Vagina (tissue), 2 donors: Measurements from ENCODE around the gene DEFB116. TPM values are rescaled to one million over a fixed set of nuclear protein-coding genes. Genes with fewer than 3 reads are reported as not detected.

ENCODE experiments used
- DNase-seq, 2 donors: peaks; one replicate each; pipeline ENCODE4 v3.0.0-alpha.2; 2017; ENCODE audit errors: extremely low spot score in 2 of 2
- H3K27ac ChIP-seq: fragments of 200-600 bp; sonication (generic); one replicate; pipeline ENCODE4 v1.5.1; 2019
- H3K27me3 ChIP-seq: fragments of 200-600 bp; sonication (generic); one replicate; pipeline ENCODE4 v1.5.1; 2019
- H3K36me3 ChIP-seq, 2 donors: fragments of 200-600 bp; sonication (generic); one replicate each; pipeline ENCODE4 v1.5.1; 2017 to 2019
- H3K4me1 ChIP-seq: fragments of 200-600 bp; sonication (generic); one replicate; pipeline ENCODE4 v1.5.1; 2019
- H3K4me3 ChIP-seq, 2 donors: fragments of 200-600 bp; sonication (generic); 1 replicate in 1 of 2; 2 replicates in 1 of 2; pipeline ENCODE4 v1.5.1; 2016 to 2019
- H3K9me3 ChIP-seq: fragments of 200-600 bp; sonication (generic); one replicate; pipeline ENCODE4 v1.5.1; 2019
- POLR2A ChIP-seq, 2 donors: fragments of 450-650 bp; IDR thresholded peaks; one replicate each; pipeline ENCODE4 v1.6.1; 2017; ENCODE audit warnings: antibody characterized with exemption in 2 of 2, mild to moderate bottlenecking in 2 of 2, moderate library complexity in 2 of 2
- POLR2AphosphoS5 ChIP-seq, 2 donors: sonication (generic); formaldehyde crosslinking; IDR thresholded peaks; one replicate each; pipeline ENCODE4 v1.9.0; 2017; ENCODE audit warnings: antibody characterized with exemption in 2 of 2, mild to moderate bottlenecking in 2 of 2, low read depth in 1 of 2; ENCODE audit not compliant: insufficient read depth in 1 of 2
- intact Hi-C: fragments of 100-400 bp; cut with DNase I; formaldehyde crosslinking; loops from one replicate; pipeline ENCODE4 v1.15.1; 2023
- total RNA-seq: library from RNA; depleted of rRNA; stranded (reverse); fragments of >200 nt; gene quantifications from one replicate; pipeline ENCODE4 v1.2.3, GENCODE V29; 2016
- TF ChIP-seq, protein P1 (sequence below), 3 experiments: fragments of 450-650 bp in 2 of 3; fragments of 200-600 bp in 1 of 3; sonication (generic) in 1 of 3; IDR thresholded peaks; one replicate each; pipeline ENCODE4 v1.5.1; 2017 to 2019; ENCODE audit warnings: antibody characterized with exemption in 3 of 3, mild to moderate bottlenecking in 2 of 3, moderate library complexity in 2 of 3

Gene DEFB116
- total RNA-seq, 1 donor from 2014 or later, result not detected

DNA sequence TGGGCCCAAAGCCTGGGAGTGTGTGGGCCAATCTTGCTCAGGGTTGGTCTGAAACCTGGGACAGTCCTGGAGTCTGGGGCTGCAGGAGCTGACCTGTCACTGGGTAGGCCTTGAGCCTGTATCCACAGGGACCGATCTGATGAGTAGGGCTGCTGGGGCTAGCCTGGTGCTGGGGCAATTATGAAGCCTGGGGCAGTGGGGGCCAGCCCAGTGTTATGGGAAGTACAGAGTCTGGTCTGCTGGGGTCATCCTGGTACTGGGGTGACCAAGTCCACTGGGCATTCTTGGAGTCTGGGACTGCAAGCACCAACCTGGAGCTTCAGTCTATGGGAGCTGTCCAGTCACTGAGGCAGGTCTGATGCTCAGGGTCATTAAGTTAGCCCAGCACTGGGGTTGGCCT, 30.2 kb downstream of the DEFB116 start:
- no peaks in the 10 kb centered on the region for H3K4me1 ChIP-seq
- intact Hi-C loops, result no loop called here
- H3K27ac ChIP-seq, result no peak overlapping the region
- no peak overlapping the region for H3K4me3 ChIP-seq
- H3K27me3 ChIP-seq, result no peaks in the 10 kb centered on the region
- no peaks in the 10 kb centered on the region for H3K36me3 ChIP-seq
- no peak for DNase-seq
- no peaks in the 10 kb centered on the region for H3K9me3 ChIP-seq
- TF ChIP-seq, protein P1, sequence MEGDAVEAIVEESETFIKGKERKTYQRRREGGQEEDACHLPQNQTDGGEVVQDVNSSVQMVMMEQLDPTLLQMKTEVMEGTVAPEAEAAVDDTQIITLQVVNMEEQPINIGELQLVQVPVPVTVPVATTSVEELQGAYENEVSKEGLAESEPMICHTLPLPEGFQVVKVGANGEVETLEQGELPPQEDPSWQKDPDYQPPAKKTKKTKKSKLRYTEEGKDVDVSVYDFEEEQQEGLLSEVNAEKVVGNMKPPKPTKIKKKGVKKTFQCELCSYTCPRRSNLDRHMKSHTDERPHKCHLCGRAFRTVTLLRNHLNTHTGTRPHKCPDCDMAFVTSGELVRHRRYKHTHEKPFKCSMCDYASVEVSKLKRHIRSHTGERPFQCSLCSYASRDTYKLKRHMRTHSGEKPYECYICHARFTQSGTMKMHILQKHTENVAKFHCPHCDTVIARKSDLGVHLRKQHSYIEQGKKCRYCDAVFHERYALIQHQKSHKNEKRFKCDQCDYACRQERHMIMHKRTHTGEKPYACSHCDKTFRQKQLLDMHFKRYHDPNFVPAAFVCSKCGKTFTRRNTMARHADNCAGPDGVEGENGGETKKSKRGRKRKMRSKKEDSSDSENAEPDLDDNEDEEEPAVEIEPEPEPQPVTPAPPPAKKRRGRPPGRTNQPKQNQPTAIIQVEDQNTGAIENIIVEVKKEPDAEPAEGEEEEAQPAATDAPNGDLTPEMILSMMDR (IDR thresholded peaks at IDR 0.05), result no peak
- TF ChIP-seq POLR2AphosphoS5 (IDR thresholded peaks at IDR 0.05; ENCODE audit: insufficient read depth in 1 of 2, low read depth in 1 of 2) (no peak), POLR2A (IDR thresholded peaks at IDR 0.05) (no peak)

DNA sequence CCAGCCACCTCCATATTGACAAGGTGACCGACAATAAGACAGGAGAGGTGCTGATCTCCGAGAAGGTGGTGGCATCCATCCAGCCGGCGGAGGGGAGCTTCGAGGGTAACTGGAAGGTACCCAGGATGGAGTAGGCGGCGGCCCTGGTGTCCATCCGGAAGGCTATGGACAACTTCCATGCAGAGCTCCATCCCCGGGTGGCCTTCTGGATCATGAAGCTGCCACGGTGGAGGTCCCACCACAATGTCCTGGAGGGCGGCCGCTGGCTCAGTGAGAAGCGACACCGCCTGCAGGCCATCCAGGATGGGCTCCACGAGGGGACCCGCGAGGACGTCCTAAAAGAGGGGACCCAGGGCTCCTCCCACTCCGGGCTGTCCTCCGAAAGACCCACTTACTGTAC, 33.9 kb downstream of the DEFB116 start:
- intact Hi-C loops, result no loop called here
- Histone ChIP-seq H3K27ac (no peak overlapping the region), H3K4me3 (no peak overlapping the region), H3K36me3 (no peaks in the 10 kb centered on the region), H3K4me1 (no peaks in the 10 kb centered on the region), H3K9me3 (no peaks in the 10 kb centered on the region), H3K27me3 (no peaks in the 10 kb centered on the region)
- no peak for TF ChIP-seq POLR2A (IDR thresholded peaks at IDR 0.05)
- TF ChIP-seq, protein P1 (IDR thresholded peaks at IDR 0.05), result no peak
- no peak for TF ChIP-seq POLR2AphosphoS5 (IDR thresholded peaks at IDR 0.05; ENCODE audit: insufficient read depth in 1 of 2, low read depth in 1 of 2)
- DNase-seq, result no peak

DNA sequence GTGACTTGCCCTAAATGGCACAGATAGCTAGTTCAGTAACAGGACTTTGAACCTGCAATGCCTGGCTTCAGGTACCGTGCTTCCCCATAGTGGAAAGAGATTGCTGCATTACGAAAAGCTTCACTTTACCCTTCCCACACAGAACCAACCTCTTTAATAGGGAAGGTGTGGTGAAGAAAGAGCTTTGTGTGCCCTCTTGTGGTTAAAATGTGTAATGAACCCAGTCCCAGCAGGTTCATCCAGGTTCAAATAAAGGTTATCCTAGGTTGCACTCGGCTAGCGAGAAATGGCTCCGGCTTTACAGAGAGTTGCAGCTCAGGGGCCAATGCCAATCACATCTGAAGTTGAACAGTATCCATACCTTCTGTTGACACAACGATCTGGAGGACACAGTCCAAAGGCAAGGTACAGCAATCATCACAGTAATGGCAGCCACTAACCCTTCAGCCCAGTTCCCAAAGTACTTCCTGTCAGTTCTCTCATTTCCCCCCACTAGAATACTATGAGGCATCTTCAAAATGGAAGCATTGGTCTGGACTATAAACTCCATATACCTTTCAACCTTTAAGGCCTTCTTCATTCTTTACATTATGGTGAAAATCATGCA, 48.0 kb downstream of the DEFB116 start:
- Histone ChIP-seq H3K27ac (no peak overlapping the region), H3K4me3 (no peak overlapping the region), H3K4me1 (no peaks in the 10 kb centered on the region), H3K36me3 (no peaks in the 10 kb centered on the region), H3K9me3 (no peaks in the 10 kb centered on the region), H3K27me3 (no peaks in the 10 kb centered on the region)
- no peak for DNase-seq
- TF ChIP-seq POLR2AphosphoS5 (IDR thresholded peaks at IDR 0.05; ENCODE audit: insufficient read depth in 1 of 2, low read depth in 1 of 2), result no peak
- TF ChIP-seq, protein P1 (IDR thresholded peaks at IDR 0.05), result no peak
- TF ChIP-seq POLR2A (IDR thresholded peaks at IDR 0.05), result no peak
- intact Hi-C loops, result no loop called here

DNA sequence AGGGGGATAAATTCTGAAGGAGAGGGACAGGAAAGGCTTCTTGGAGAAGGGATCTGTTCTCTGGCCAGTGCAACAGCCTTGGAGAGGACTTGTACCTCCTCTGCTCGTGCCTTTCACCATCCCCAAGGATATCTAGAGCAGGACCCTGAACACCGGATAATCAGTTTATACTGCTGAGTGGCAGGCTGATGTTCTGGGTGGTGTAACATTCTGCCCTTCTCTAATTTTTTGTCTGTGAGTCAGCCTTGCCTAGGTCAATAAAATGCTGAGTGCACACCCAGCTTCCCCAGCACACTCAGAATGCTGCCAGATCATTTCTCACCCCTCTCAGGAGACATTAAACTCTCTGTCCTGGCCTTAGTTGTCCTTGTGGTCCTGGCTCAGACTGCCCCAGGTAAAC, 51.0 kb downstream of the DEFB116 start, which contains the start of gene DEFB115:
TSS of gene DEFB115 (plus strand) at position 301 of the 400 bp plus-strand sequence. CDS start at position 301, 0 bp downstream.
- H3K36me3 ChIP-seq, result no peaks in the 10 kb centered on the region
- no peak for DNase-seq
- H3K27ac ChIP-seq, result no peak within 1 kb of the TSS
- no peaks in the 10 kb centered on the region for H3K27me3 ChIP-seq
- H3K4me3 ChIP-seq, result no peak within 1 kb of the TSS
- no peaks in the 10 kb centered on the region for H3K9me3 ChIP-seq
- TF ChIP-seq POLR2AphosphoS5 (IDR thresholded peaks at IDR 0.05; ENCODE audit: insufficient read depth in 1 of 2, low read depth in 1 of 2) (no peak), POLR2A (IDR thresholded peaks at IDR 0.05) (no peak)
- TF ChIP-seq, protein P1 (IDR thresholded peaks at IDR 0.05), result no peak
- intact Hi-C loops, result no loop called here
- no peaks in the 10 kb centered on the region for H3K4me1 ChIP-seq

DNA sequence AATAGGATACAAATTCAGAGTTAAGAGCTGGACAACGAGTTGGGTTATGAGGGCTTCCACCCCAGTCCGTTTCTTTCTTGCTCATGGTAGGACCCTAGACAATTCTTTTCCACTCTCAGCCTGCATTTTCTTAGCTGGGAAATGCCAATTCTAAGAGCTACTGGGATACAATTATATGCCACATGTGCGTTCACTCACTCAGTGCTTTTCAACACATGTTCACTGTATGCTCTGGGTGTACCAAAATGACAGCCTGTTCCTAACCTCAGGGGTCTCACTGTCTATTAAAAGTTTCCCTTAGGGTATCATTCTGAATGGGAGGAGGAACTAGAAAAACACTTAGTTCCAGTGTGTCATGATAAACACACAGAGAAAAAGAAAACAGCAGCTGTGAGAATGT, 51.4 kb downstream of the DEFB116 start:
- TF ChIP-seq POLR2A (IDR thresholded peaks at IDR 0.05), result no peak
- TF ChIP-seq, protein P1 (IDR thresholded peaks at IDR 0.05), result no peak
- TF ChIP-seq POLR2AphosphoS5 (IDR thresholded peaks at IDR 0.05; ENCODE audit: insufficient read depth in 1 of 2, low read depth in 1 of 2), result no peak
- no peak for DNase-seq
- no peak overlapping the region for H3K27ac ChIP-seq
- no peaks in the 10 kb centered on the region for H3K27me3 ChIP-seq
- no peaks in the 10 kb centered on the region for H3K9me3 ChIP-seq
- intact Hi-C loops, result no loop called here
- no peaks in the 10 kb centered on the region for H3K36me3 ChIP-seq
- no peak overlapping the region for H3K4me3 ChIP-seq
- no peaks in the 10 kb centered on the region for H3K4me1 ChIP-seq
